Activated CD4-positive, alpha-beta T cell treated with anti-CD3 and anti-CD28 coated beads, Interleukin-2, amount 10 ng/mL, durations not matched to agents 24 days and 14 days (primary cell): ENCODE results near the gene NEURL1. TPM values are rescaled to one million over a fixed set of nuclear protein-coding genes. Genes with fewer than 3 reads are reported as not detected.
A peak's percentile ranks its signal among the peaks of the same experiment; 100 is the strongest.

ENCODE experiments used
- DNase-seq: peaks from one replicate; pipeline ENCODE4 v3.0.0; 2022
- H3K27ac Mint-ChIP-seq: one replicate; pipeline ENCODE4 v1.8.0; 2022; ENCODE audit warnings: mild to moderate bottlenecking, mixed read lengths
- H3K27me3 Mint-ChIP-seq: one replicate; pipeline ENCODE4 v1.8.0; 2022; ENCODE audit warnings: mixed read lengths
- H3K36me3 Mint-ChIP-seq: one replicate; pipeline ENCODE4 v1.8.0; 2022; ENCODE audit warnings: low read depth, mild to moderate bottlenecking, mixed read lengths
- H3K4me1 Mint-ChIP-seq: one replicate; pipeline ENCODE4 v1.8.0; 2021; ENCODE audit warnings: mixed read lengths
- H3K4me3 Mint-ChIP-seq: one replicate; pipeline ENCODE4 v1.8.0; 2022; ENCODE audit warnings: mild to moderate bottlenecking, moderate library complexity, mixed read lengths
- H3K9me3 Mint-ChIP-seq: one replicate; pipeline ENCODE4 v1.8.0; 2021; ENCODE audit warnings: mixed read lengths
- intact Hi-C: fragments of 100-400 bp; cut with micrococcal nuclease; formaldehyde crosslinking; loops from one replicate; pipeline ENCODE4 v1.15.1; 2023
- total RNA-seq: library from RNA; stranded (reverse); gene quantifications from 2 replicates; pipeline ENCODE4 v1.2.3, GENCODE V29; 2022

The NEURL1 gene
- total RNA-seq, 1 donor from 2014 or later: 2.8 TPM

DNA sequence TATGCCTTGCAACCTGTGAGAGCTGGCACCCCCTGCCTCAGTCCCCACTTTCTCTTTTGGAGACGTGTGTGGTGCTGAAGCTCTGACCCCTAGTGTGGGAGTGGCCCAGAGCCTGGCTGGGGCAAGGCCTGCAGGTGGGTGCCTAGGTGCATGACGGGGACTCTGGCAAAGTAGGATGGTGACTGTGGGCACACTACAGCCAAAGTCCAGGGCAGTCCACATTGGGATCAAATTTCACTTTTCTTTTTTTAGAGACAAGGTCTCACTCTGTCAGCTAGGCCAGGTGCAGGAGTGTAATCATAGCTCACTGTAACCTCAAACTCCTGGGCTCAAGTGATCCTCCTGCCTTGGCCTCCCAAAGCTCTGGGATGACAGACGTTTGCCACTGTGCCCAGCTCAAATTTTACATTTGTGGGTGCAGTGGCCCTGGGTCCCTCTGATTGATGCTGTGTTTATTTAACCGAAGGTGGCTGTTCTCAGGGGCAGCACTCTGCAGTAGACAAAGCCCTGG lies 52.3 kb downstream of the NEURL1 start:
- Mint-ChIP-seq H3K4me1 (peaks cover 15% of the 10 kb centered on the region), H3K4me3 (no peak overlapping the region), H3K36me3 (no peaks in the 10 kb centered on the region), H3K9me3 (peaks cover 3% of the 10 kb centered on the region), H3K27me3 (peaks cover 10% of the 10 kb centered on the region), H3K27ac (no peak overlapping the region)
- intact Hi-C loops: no loop called here
- DNase-seq: no peak

DNA sequence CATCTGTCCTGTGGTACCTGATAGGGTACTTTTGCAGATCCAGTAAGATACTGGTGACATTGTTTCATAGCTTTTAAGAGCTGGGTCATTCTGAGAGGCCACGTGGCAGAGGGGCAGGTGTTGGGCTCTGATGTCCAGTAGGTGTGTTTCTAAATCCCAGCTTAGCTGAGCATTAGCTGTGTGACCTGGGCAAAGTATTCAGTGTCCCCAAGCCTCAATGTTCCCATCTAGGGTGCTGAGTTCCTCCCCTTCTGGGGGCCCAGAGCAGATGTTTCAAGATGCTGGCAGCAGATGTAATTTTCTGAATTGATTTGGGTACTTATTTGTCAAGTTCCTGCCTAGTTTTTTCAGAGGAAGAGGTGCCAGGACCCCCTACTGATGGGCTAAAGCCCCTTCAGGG lies 52.9 kb downstream of the NEURL1 start:
- no peak for DNase-seq
- no peak overlapping the region for H3K4me3 Mint-ChIP-seq
- no peaks in the 10 kb centered on the region for H3K36me3 Mint-ChIP-seq
- no peak overlapping the region for H3K27ac Mint-ChIP-seq
- H3K9me3 Mint-ChIP-seq: peaks cover 3% of the 10 kb centered on the region
- H3K27me3 Mint-ChIP-seq: peaks cover 6% of the 10 kb centered on the region
- peaks cover 13% of the 10 kb centered on the region for H3K4me1 Mint-ChIP-seq
- intact Hi-C loops: no loop called here

DNA sequence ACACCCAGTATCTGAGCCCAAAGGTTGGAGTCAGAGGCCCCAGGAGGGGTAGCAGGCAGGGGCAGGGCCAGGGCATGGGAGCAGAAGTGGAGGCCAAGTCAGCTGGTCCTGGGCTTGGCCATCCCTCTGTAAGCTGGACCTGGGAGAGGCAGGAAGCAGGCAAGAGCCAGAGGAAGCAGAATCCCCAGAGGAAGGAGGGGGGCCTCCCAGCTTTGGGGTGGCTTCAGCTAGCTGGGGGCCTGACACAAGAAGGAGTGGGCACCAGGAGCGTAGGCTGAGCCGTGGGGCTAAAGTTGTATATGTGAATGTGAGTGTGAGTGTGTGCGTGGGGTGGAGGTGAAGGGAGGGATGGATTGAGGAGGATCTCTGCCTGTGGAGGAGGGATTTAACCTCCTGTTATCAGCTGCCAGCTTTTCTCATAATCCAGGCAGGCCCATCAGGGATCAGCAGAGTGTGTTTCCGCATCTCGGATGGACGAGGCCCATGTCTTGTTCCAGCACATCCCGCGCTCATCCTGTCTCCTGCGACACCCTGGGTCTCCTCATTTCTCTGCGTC lies 54.0 kb downstream of the NEURL1 start:
- H3K9me3 Mint-ChIP-seq: peaks cover 3% of the 10 kb centered on the region
- DNase-seq: no peak
- peaks cover 6% of the 10 kb centered on the region for H3K27me3 Mint-ChIP-seq
- H3K36me3 Mint-ChIP-seq: no peaks in the 10 kb centered on the region
- no peak overlapping the region for H3K27ac Mint-ChIP-seq
- peaks cover 13% of the 10 kb centered on the region for H3K4me1 Mint-ChIP-seq
- no peak overlapping the region for H3K4me3 Mint-ChIP-seq
- intact Hi-C loops: no loop called here

DNA sequence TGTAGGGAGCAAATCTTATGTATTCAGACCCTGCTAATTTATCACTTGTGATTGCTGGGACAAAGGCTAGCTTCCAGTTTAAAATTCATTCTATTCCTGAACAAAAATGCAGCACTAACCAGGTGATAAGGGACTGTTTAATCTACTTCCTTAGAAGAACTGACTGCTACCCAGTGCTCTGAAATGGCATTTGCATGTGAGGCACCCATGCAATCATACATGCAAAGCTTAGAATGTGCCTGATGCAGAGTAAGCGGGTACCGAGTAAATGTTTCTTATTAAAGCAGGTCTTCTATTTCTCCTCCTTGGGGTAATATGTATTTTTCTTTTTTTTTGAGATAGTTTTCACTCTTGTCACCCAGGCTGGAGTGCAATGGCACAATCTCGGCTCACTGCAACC lies 54.5 kb downstream of the NEURL1 start:
- Mint-ChIP-seq H3K9me3 (peaks cover 3% of the 10 kb centered on the region), H3K4me1 (peaks cover 12% of the 10 kb centered on the region), H3K36me3 (no peaks in the 10 kb centered on the region), H3K4me3 (no peak overlapping the region), H3K27me3 (peaks cover 8% of the 10 kb centered on the region), H3K27ac (no peak overlapping the region)
- intact Hi-C loops: no loop called here
- DNase-seq: no peak

DNA sequence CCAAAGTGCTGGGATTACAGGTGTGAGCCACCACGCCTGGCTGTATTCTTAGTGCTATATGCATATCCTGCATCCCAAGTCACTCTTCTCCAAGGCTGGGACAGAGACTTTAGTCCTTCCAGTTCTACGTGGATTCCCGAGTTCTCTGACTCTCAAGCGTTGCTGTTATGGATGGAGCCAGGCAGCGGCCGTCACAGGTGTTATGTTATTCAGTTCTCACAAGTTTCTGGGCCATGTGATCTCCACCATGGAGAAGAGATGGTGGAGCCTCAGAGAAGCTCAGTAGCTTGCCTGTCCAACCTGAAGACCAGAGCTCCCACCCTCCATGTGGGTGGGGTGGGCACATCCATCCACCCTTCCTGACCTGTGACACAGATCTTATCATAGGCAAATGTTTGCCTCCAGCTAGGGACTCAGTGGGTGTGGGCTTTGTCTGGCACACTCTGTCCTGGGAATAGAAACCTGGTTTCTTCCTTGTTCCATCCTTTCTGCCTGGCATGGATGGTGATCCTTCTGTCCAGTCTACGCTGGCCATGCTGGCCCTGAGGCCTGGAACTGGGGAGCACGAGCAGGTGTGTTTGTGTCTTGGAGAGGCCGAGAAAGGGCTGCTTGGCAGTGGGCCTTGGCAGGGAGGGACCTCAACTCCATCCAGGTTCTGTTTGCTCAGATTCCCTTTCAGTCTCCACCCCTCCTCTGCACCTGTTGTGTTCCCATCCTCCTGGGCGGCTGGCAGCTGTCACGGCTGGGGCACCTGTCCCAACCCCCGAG lies 55.3 kb downstream of the NEURL1 start:
- intact Hi-C loops: no loop called here
- Mint-ChIP-seq H3K4me3 (no peak overlapping the region), H3K27me3 (peaks cover 6% of the 10 kb centered on the region), H3K36me3 (no peaks in the 10 kb centered on the region), H3K27ac (no peak overlapping the region), H3K4me1 (peaks cover 13% of the 10 kb centered on the region), H3K9me3 (peaks cover 3% of the 10 kb centered on the region)
- no peak for DNase-seq

DNA sequence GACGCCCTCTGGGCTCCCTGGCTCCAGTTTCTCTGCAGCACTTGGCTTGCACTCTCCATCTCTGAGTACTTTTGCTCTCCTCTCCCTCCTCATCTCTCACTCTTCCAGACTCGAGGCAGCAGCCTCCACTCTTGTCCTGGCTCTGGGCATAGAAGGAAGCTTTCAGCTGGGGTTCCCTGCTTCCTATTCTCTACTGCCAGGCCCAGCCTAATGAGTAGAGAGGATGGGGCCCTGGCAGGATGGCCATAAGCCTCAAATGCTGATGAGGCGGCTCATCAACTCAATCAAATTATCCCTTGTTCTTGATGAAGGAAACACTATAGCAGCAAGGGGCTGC lies 55.8 kb downstream of the NEURL1 start:
- Mint-ChIP-seq H3K27ac (no peak overlapping the region), H3K4me1 (peaks cover 18% of the 10 kb centered on the region), H3K36me3 (no peaks in the 10 kb centered on the region), H3K9me3 (peaks cover 3% of the 10 kb centered on the region), H3K4me3 (no peak overlapping the region), H3K27me3 (peaks cover 10% of the 10 kb centered on the region)
- intact Hi-C loops: no loop called here
- no peak for DNase-seq

DNA sequence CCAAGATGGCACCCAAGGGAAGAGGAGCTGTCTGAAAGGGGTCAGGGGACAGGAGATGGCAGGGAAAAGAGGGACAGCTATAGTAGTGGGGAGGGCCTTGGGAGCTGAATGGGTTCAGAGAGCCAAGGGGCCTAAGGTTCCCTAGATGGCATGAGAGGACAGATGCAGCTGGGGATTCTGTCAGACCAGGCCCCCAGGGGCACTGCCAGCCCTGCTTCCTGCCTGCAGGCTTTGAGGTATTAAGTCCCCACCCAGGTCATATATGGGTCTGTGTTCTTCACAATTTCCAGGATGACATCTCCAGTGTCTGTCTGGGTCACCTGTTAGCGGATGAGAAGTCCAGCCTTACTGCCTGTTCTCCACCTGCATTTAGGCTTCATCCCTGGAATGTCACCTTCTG lies 56.7 kb downstream of the NEURL1 start:
- no peak for DNase-seq
- H3K27me3 Mint-ChIP-seq: peaks cover 16% of the 10 kb centered on the region
- H3K4me3 Mint-ChIP-seq: no peak overlapping the region
- peaks cover 24% of the 10 kb centered on the region for H3K4me1 Mint-ChIP-seq
- H3K27ac Mint-ChIP-seq: no peak overlapping the region
- peaks cover 3% of the 10 kb centered on the region for H3K9me3 Mint-ChIP-seq
- intact Hi-C loops: no loop called here
- no peaks in the 10 kb centered on the region for H3K36me3 Mint-ChIP-seq

DNA sequence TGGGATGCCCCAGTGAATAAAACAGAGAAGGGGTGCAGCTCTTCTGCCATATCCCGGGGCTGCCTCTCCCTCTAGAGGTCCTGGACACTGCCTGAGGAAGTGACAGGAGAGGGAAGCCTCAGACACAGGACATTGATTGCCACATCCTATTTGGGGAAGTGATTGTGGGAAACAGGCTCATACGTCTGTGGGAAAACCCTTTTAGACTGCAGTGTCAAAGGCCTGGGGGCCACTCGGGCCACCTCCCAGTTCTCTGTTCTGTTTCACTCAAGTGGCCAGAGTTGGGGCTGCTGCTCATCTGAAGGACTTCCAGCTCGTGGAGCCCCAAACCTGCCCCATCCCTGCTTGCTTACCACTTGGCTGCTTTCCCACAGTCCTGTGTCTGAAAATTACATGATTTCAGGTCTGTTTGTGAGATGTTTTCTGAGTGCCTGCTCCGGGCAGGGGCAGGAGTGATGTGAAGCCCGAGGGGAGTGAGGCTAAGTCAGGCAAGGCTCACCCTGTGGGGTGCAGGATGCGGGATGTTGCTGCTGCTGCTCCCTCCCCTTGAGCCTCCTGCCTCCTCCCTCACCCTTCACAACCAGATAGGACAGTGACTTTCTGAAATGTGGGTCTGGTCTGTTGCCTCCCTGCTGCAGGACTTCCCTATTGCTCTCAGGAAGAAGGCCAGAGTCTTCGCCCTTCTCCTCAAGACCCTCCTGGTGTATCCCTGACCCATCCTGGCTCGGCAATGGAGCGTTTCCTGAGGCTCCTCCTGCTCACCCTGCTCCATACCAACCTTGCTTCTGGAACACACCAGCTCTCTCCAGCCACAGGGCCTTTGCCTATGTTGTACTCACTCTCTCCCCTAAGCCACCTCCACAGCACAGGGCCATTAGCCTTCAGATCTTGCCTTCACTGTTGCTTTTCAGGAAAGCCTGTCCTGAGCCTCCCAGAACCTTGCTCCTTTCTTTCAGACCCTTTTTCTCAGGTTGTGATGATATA lies 58.4 kb downstream of the NEURL1 start:
- H3K4me1 Mint-ChIP-seq: peaks cover 24% of the 10 kb centered on the region
- H3K27me3 Mint-ChIP-seq: peaks cover 30% of the 10 kb centered on the region
- peaks cover 3% of the 10 kb centered on the region for H3K9me3 Mint-ChIP-seq
- peak overlapping the region; percentile 17 for H3K27ac Mint-ChIP-seq
- no peak overlapping the region for H3K4me3 Mint-ChIP-seq
- no peak for DNase-seq
- intact Hi-C loops: no loop called here
- H3K36me3 Mint-ChIP-seq: no peaks in the 10 kb centered on the region

DNA sequence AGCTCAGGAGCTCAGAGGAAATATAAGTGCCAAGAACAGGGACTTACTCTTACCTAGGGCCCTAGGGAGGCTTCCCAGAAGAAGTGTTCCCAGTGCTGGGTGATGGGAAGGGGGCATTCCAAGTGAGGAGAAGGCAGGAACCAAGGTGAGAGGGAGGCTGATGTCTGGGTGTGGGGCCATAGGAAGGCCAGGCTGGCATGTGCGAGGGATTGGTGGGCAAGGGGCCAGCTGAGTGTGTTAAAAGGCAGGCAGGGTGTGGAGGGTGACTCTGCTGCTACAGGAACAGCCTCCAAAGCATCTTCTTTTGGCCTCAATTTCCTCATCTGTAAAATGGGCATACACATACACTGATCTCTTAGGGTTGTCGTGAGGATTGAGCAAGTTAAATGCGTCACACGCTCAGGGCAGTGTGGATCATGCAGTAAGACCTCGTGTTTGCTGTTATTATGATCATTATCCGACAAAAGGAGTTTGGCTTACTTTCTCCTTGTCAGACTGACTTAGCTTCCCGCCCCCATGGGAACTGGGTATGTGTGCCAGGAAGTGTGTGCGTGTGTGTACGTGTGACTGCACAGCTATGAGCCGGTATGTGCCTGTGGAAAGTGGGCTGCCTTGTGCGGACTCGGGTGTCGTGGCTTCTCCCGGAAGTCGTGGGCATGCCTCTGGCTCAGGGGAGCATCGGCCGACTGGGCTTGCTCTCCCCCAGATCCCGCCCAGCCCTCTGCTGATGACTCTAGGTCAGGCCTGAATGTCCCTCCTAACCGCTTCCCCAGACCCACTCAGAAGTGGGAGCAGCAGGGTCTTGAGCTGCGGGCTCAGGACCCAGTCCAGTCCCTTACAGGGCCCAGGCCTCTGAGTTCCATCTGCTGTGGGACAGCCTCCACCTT lies 59.6 kb downstream of the NEURL1 start:
- peaks cover 3% of the 10 kb centered on the region for H3K9me3 Mint-ChIP-seq
- DNase-seq: no peak
- H3K4me1 Mint-ChIP-seq: peaks cover 24% of the 10 kb centered on the region
- H3K4me3 Mint-ChIP-seq: no peak overlapping the region
- no peaks in the 10 kb centered on the region for H3K36me3 Mint-ChIP-seq
- intact Hi-C loops: no loop called here
- H3K27ac Mint-ChIP-seq: peak overlapping the region; percentile 47
- H3K27me3 Mint-ChIP-seq: peaks cover 35% of the 10 kb centered on the region

DNA sequence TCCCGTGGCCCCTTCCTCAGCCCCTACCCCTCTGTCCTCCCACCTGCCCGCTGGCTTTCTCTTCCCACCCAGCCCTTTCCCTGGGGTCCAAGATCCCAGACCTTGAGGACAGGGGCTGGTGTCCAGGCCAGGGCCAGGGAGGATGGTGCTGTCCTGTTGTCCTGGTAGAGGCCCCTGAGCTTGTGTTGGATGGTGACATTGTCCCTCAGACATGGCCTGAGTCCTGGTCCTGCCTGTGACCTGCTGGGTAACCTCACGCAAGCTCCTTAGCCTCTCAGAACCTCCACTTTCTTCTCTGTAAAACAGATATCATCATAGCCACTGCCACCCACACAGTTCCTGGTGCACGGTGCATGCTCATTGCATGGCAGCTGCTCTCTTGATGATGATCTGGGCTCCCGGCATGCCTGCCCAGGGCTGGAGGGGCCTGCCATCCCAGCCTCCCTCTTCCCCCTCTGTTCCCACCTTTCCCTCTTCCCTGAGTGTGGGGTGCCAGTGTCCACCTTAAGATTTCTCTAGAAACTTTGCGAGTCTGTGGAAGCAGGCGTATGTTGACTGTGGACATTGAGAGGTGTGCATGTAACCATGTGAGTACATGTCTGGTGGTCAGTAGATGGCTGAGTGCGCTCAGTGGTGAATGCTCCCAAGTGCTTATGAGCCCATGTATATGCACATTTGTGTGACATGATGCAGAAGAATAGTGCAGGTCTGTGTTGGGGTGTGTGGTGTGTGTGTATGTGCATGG lies 60.4 kb downstream of the NEURL1 start:
- peaks cover 3% of the 10 kb centered on the region for H3K9me3 Mint-ChIP-seq
- H3K4me3 Mint-ChIP-seq: peak overlapping the region; percentile 78
- peak overlapping the region; percentile 42 for H3K27ac Mint-ChIP-seq
- peaks cover 24% of the 10 kb centered on the region for H3K4me1 Mint-ChIP-seq
- intact Hi-C loops: no loop called here
- peak; percentile 74 for DNase-seq
- peaks cover 42% of the 10 kb centered on the region for H3K27me3 Mint-ChIP-seq
- no peaks in the 10 kb centered on the region for H3K36me3 Mint-ChIP-seq

DNA sequence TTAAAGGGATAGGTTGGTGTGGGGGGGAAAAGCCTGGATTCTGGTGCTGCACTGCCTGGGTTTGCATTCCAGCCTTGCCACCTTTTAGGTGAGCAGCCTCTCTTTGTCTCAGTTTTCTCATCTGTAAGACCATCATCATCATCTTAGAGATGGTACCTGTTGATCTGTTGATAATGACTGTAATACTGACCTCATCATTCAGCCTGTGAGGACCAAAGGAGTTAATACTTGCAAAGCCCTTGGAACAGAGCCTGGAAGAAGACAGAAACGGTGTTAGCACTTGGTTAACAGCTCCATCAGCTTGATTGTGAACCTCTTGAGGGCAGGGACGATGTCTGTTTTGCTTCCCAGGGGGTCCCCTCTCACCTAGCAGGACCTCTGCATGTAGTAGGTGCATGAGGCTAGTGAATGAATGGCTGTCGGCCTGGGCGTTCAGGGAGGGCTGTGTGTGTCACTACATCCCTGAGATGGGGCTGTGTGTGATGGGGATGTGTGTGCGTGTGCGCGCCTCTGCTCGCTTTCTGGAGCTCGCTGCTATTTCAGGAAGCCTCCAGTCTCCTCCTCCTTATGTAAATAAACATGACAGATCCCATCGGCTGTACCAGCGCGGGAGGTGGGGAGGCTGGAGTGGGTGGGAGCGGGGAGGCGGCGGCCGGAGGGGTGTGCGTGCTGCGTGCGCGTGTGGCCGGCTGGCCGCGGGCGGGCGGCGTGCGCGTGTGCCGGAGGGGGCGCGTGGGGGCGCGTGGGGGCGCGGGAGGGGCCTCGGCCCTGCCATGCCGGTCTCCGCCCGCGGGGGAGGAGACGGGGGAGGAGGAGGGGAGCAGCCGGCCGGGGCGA lies 61.2 kb downstream of the NEURL1 start:
- Mint-ChIP-seq H3K4me3 (peak overlapping the region; percentile 78), H3K27me3 (peaks cover 43% of the 10 kb centered on the region), H3K36me3 (no peaks in the 10 kb centered on the region), H3K4me1 (peaks cover 24% of the 10 kb centered on the region), H3K27ac (peak overlapping the region; percentile 58), H3K9me3 (peaks cover 3% of the 10 kb centered on the region)
- intact Hi-C loops: no loop called here
- DNase-seq: peak; percentile 81

DNA sequence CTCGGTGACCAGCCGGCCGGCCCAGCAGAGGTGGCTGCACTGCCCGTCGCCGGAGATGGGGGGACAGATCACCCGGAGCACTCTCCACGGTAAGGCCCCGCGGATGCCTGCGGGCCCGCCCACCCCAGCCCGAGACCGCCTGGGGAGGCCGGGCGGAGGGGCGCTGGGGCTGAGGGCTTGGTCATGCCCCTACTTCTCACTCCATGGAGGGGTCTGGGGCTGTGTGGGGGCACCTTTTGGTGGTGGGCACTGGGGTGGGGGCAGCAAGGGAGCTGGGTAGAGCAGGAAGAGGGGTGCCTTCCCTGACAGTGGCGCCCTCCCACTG lies 61.8 kb downstream of the NEURL1 start:
- no peak for DNase-seq
- Mint-ChIP-seq H3K27ac (no peak overlapping the region), H3K36me3 (no peaks in the 10 kb centered on the region), H3K27me3 (peaks cover 42% of the 10 kb centered on the region), H3K9me3 (no peaks in the 10 kb centered on the region), H3K4me1 (peaks cover 24% of the 10 kb centered on the region), H3K4me3 (peak overlapping the region; percentile 53)
- intact Hi-C loops: no loop called here
